PC-3 (cell line): ENCODE data around the gene CHD3. TPM values are rescaled to one million over a fixed set of nuclear protein-coding genes. Genes with fewer than 3 reads are reported as not detected.

Experiments
- ATAC-seq: fragments of 200-7000 bp; cut with Tn5 transposase; 2 replicates; pipeline ENCODE4 v1.9.1; 2020; ENCODE audit warnings: mild to moderate bottlenecking, moderate library complexity
- BruUV-seq: library from RNA; stranded (reverse); fragments of 400-500 nt; replicated peaks from 2 replicates; lab custom pipeline; 2021; lab: Mats Ljungman, UMichigan
- CTCF ChIA-PET: fragments of 300-600 bp; sonication (Branson Sonifier 250); formaldehyde crosslinking; loops from one replicate; lab custom pipeline; 2022; ENCODE audit warnings: antibody characterized with exemption; lab: Charles Lee
- POLR2A ChIA-PET: fragments of 300-600 bp; sonication (Branson Sonifier 250); formaldehyde crosslinking; loops from one replicate; lab custom pipeline; 2022; ENCODE audit warnings: antibody characterized with exemption; ENCODE audit not compliant: unreplicated experiment; lab: Charles Lee
- DNase-seq: peaks from one replicate; pipeline ENCODE4 v3.0.0-alpha.2; 2015
- H2AFZ ChIP-seq: fragments of 300-600 bp; sonication (generic); 2 replicates; pipeline ENCODE4 v1.6.0; 2016; ENCODE audit warnings: antibody characterized with exemption, low read length
- H3F3A ChIP-seq: fragments of 300-600 bp; sonication (generic); one replicate; pipeline ENCODE4 v1.6.0; 2017; ENCODE audit warnings: antibody characterized with exemption, low read length, control low read depth, mild to moderate bottlenecking; ENCODE audit not compliant: unreplicated experiment
- H3K27ac ChIP-seq: fragments of 300-600 bp; sonication (generic); 2 replicates; pipeline ENCODE4 v1.5.1; 2016; ENCODE audit warnings: mild to moderate bottlenecking, low read length
- H3K27me3 ChIP-seq: fragments of 300-600 bp; sonication (generic); 2 replicates; pipeline ENCODE4 v1.6.1; 2016; ENCODE audit warnings: low read length, mixed read lengths
- H3K36me3 ChIP-seq: fragments of 300-600 bp; sonication (generic); 2 replicates; pipeline ENCODE4 v1.6.1; 2016; ENCODE audit warnings: low read depth, mixed run types, low read length, mixed read lengths
- H3K4me1 ChIP-seq: fragments of 300-600 bp; sonication (generic); 2 replicates; pipeline ENCODE4 v1.5.1; 2016; ENCODE audit warnings: low read length; ENCODE audit not compliant: insufficient read depth
- H3K4me2 ChIP-seq: fragments of 300-600 bp; sonication (generic); 2 replicates; pipeline ENCODE4 v1.6.0; 2016; ENCODE audit warnings: low read length
- H3K4me3 ChIP-seq: fragments of 300-600 bp; sonication (generic); 2 replicates; pipeline ENCODE4 v1.5.1; 2016; ENCODE audit warnings: mild to moderate bottlenecking, low read length, mixed read lengths
- H3K79me2 ChIP-seq: fragments of 300-600 bp; sonication (generic); 2 replicates; pipeline ENCODE4 v1.6.1; 2017; ENCODE audit warnings: low read length, mixed read lengths
- H3K9ac ChIP-seq: fragments of 300-600 bp; sonication (generic); 2 replicates; pipeline ENCODE4 v1.6.0; 2016; ENCODE audit warnings: mild to moderate bottlenecking, low read length
- H3K9me2 ChIP-seq: fragments of 300-600 bp; sonication (generic); replicated peaks from 2 replicates; pipeline ENCODE4 v1.6.1; 2016; ENCODE audit warnings: mixed run types, low read length, mixed read lengths
- H3K9me3 ChIP-seq: fragments of 300-600 bp; sonication (generic); 2 replicates; pipeline ENCODE4 v1.6.1; 2016; ENCODE audit warnings: low read length, mixed read lengths
- H4K20me1 ChIP-seq: fragments of 300-600 bp; sonication (generic); 2 replicates; pipeline ENCODE4 v1.6.1; 2016; ENCODE audit warnings: low read length, mixed read lengths
- EZH2 ChIP-seq: fragments of 300-600 bp; sonication (generic); IDR thresholded peaks from one replicate; pipeline ENCODE4 v1.6.1; 2017; ENCODE audit warnings: antibody characterized with exemption, mild to moderate bottlenecking, low read length; ENCODE audit not compliant: unreplicated experiment
- EZH2phosphoT487 ChIP-seq: fragments of 300-600 bp; sonication (generic); IDR thresholded peaks from 2 replicates; pipeline ENCODE4 v1.6.1; 2018; ENCODE audit warnings: mild to moderate bottlenecking, antibody characterized with exemption, low read length, borderline replicate concordance
- intact Hi-C: fragments of 100-400 bp; cut with micrococcal nuclease; formaldehyde crosslinking; loops from 2 replicates; pipeline ENCODE4 v1.9.0; 2023
- total RNA-seq: library from RNA; depleted of rRNA; stranded (reverse); fragments of >200 nt; gene quantifications from 2 replicates; pipeline ENCODE4 v1.2.3, GENCODE V29; 2014
- TF ChIP-seq, protein P1 (sequence below): fragments of 300-600 bp; sonication (generic); conservative IDR thresholded peaks from 2 replicates; pipeline ENCODE4 v1.5.1; 2017; ENCODE audit warnings: antibody characterized with exemption, low read depth, mild to moderate bottlenecking, low read length

Gene CHD3
- total RNA-seq, 1 experiment from 2014 or later = 102 TPM

DNA sequence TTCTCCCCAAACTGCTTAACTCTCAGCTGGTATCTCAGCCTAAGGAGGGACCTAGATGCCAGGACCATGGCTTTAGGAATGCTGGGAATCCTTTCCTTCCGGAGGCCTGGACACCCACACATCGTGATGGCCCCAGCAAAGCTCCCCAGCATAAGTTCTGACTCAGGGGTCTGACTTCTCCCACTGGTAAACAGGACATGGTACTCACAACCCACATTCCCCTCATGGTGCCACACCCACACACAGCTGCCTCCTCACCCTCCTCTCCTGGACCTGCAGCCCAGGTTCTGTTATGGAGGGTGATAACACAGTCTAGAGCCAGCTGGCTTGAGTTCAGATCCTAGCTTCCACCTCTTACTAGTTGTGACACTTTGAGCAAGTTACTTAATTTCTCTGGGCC, 28.2 kb downstream of the CHD3 start:
- no peak for ATAC-seq
- no peak overlapping the region for H3K4me3 ChIP-seq
- no peaks in the 10 kb centered on the region for H3F3A ChIP-seq
- no peak overlapping the region for H2AFZ ChIP-seq
- H3K4me2 ChIP-seq = no peak overlapping the region
- POLR2A ChIA-PET = no interaction called here
- H3K27ac ChIP-seq = no peak overlapping the region
- H3K36me3 ChIP-seq = no peaks in the 10 kb centered on the region
- H3K9ac ChIP-seq = no peak overlapping the region
- H3K79me2 ChIP-seq = no peaks in the 10 kb centered on the region
- no peaks in the 10 kb centered on the region for H3K27me3 ChIP-seq
- intact Hi-C loops = no loop called here
- CTCF ChIA-PET = no interaction called here
- DNase-seq = no peak
- TF ChIP-seq EZH2phosphoT487 = no peak
- TF ChIP-seq, protein P1, sequence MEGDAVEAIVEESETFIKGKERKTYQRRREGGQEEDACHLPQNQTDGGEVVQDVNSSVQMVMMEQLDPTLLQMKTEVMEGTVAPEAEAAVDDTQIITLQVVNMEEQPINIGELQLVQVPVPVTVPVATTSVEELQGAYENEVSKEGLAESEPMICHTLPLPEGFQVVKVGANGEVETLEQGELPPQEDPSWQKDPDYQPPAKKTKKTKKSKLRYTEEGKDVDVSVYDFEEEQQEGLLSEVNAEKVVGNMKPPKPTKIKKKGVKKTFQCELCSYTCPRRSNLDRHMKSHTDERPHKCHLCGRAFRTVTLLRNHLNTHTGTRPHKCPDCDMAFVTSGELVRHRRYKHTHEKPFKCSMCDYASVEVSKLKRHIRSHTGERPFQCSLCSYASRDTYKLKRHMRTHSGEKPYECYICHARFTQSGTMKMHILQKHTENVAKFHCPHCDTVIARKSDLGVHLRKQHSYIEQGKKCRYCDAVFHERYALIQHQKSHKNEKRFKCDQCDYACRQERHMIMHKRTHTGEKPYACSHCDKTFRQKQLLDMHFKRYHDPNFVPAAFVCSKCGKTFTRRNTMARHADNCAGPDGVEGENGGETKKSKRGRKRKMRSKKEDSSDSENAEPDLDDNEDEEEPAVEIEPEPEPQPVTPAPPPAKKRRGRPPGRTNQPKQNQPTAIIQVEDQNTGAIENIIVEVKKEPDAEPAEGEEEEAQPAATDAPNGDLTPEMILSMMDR = no peak
- TF ChIP-seq EZH2 = no peak
- BruUV-seq = no TSS peak
- H4K20me1 ChIP-seq = no peaks in the 10 kb centered on the region
- H3K9me3 ChIP-seq = no peaks in the 10 kb centered on the region
- peaks cover 17% of the 10 kb centered on the region for H3K4me1 ChIP-seq
- no peaks in the 10 kb centered on the region for H3K9me2 ChIP-seq

DNA sequence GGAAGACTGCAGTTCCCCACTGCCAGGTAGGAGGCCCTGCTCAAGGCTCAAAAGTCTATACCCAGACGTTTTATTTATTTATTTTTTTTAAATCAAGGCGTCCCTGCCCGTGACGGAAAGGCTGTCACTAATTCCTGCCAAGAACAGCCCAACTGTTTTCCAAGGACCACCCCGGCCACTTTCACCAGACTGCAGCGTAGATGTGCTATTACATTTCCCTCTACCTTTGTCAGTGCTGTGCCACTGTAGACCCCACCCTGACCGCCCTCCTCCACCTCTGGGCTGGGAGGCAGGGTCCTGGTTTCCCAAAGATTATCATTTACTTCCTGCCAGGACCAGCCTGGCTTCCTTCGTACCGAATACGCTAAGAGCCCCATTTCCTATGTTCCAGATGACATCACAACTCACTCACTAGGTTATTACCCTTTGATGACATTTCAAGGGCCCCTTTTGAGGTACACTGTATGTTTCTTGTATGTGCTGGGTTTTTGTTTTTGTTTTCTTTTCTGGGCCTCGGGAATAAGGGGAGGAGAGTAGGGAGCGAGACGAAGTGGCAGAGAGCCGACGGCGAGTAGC, 33.8 kb downstream of the CHD3 start:
- no peaks in the 10 kb centered on the region for H3K9me3 ChIP-seq
- POLR2A ChIA-PET = no interaction called here

More for the DNA sequence above, 33.8 kb downstream of the CHD3 start:
- H3K4me2 ChIP-seq = no peak overlapping the region
- H3K9me2 ChIP-seq = no peaks in the 10 kb centered on the region
- no peak overlapping the region for H3K9ac ChIP-seq
- TF ChIP-seq EZH2phosphoT487 = no peak
- TF ChIP-seq, protein P1 = no peak
- TF ChIP-seq EZH2 = no peak
- no peak for ATAC-seq
- H3F3A ChIP-seq = no peaks in the 10 kb centered on the region
- no TSS peak for BruUV-seq
- H3K4me1 ChIP-seq = no peaks in the 10 kb centered on the region
- H3K4me3 ChIP-seq = no peak overlapping the region
- intact Hi-C loops = no loop called here
- no peak for DNase-seq
- H3K36me3 ChIP-seq = no peaks in the 10 kb centered on the region
- H4K20me1 ChIP-seq = no peaks in the 10 kb centered on the region
- H3K27ac ChIP-seq = no peak overlapping the region
- H3K79me2 ChIP-seq = no peaks in the 10 kb centered on the region
- CTCF ChIA-PET = no interaction called here
- H3K27me3 ChIP-seq = no peaks in the 10 kb centered on the region
- H2AFZ ChIP-seq = no peak overlapping the region
